ENCODE results near the gene OPCML. TPM values are rescaled to one million over a fixed set of nuclear protein-coding genes. Genes with fewer than 3 reads are reported as not detected.

OPCML gene
- total RNA-seq, 1 donor from 2014 or later, result not detected

GRCh38 chr11:133173810-133174412 is 358.4 kb downstream of the OPCML start:
- no peaks in the 10 kb centered on the region for H3K4me1 ChIP-seq
- DNase-seq (ENCODE audit: low spot score in 2 of 2), result no peak
- no peaks in the 10 kb centered on the region for H3K36me3 ChIP-seq
- H3K9me3 ChIP-seq, result no peaks in the 10 kb centered on the region
- H3K27me3 ChIP-seq, result no peaks in the 10 kb centered on the region
- no peak overlapping the region for H3K27ac ChIP-seq
- H3K4me3 ChIP-seq, result no peak overlapping the region
- intact Hi-C loops (cut with DNase I), result no loop called here
- TF ChIP-seq CTCF (IDR thresholded peaks at IDR 0.05), result no peak

GRCh38 chr11:133172349-133172748 is 360.0 kb downstream of the OPCML start:
- no peak for TF ChIP-seq CTCF (IDR thresholded peaks at IDR 0.05)
- Histone ChIP-seq H3K4me3 (no peak overlapping the region), H3K9me3 (no peaks in the 10 kb centered on the region), H3K27me3 (no peaks in the 10 kb centered on the region), H3K4me1 (no peaks in the 10 kb centered on the region), H3K27ac (no peak overlapping the region), H3K36me3 (no peaks in the 10 kb centered on the region)
- DNase-seq (ENCODE audit: low spot score in 2 of 2), result no peak
- intact Hi-C loops (cut with DNase I), result no loop called here

- Histone ChIP-seq H3K4me3 (no peak overlapping the region), H3K4me1 (no peaks in the 10 kb centered on the region), H3K27me3 (no peaks in the 10 kb centered on the region), H3K9me3 (no peaks in the 10 kb centered on the region), H3K27ac (no peak overlapping the region), H3K36me3 (no peaks in the 10 kb centered on the region)
- DNase-seq (ENCODE audit: low spot score in 2 of 2), result no peak
- intact Hi-C loops (cut with DNase I), result no loop called here
- no peak for TF ChIP-seq CTCF (IDR thresholded peaks at IDR 0.05)
These were observed 360.9 kb downstream of the OPCML start for GRCh38 chr11:133171374-133171773.

GRCh38 chr11:133168016-133168415 is 364.3 kb downstream of the OPCML start:
- intact Hi-C loops (cut with DNase I), result no loop called here
- H3K27me3 ChIP-seq, result no peaks in the 10 kb centered on the region
- no peak for TF ChIP-seq CTCF (IDR thresholded peaks at IDR 0.05)
- no peaks in the 10 kb centered on the region for H3K36me3 ChIP-seq
- no peak for DNase-seq (ENCODE audit: low spot score in 2 of 2)
- H3K27ac ChIP-seq, result no peak overlapping the region
- H3K9me3 ChIP-seq, result no peaks in the 10 kb centered on the region
- H3K4me1 ChIP-seq, result no peaks in the 10 kb centered on the region
- H3K4me3 ChIP-seq, result no peak overlapping the region

GRCh38 chr11:133166662-133167061 is 365.6 kb downstream of the OPCML start:
- intact Hi-C loops (cut with DNase I), result no loop called here
- H3K27me3 ChIP-seq, result no peaks in the 10 kb centered on the region
- no peak overlapping the region for H3K4me3 ChIP-seq
- no peak overlapping the region for H3K27ac ChIP-seq
- no peak for TF ChIP-seq CTCF (IDR thresholded peaks at IDR 0.05)
- H3K36me3 ChIP-seq, result no peaks in the 10 kb centered on the region
- no peaks in the 10 kb centered on the region for H3K9me3 ChIP-seq
- no peaks in the 10 kb centered on the region for H3K4me1 ChIP-seq
- no peak for DNase-seq (ENCODE audit: low spot score in 2 of 2)

- Histone ChIP-seq H3K36me3 (no peaks in the 10 kb centered on the region), H3K27ac (no peak overlapping the region), H3K4me1 (no peaks in the 10 kb centered on the region), H3K27me3 (no peaks in the 10 kb centered on the region), H3K9me3 (no peaks in the 10 kb centered on the region), H3K4me3 (no peak overlapping the region)
- intact Hi-C loops (cut with DNase I), result no loop called here
- DNase-seq (ENCODE audit: low spot score in 2 of 2), result no peak
- no peak for TF ChIP-seq CTCF (IDR thresholded peaks at IDR 0.05)
These were observed 367.3 kb downstream of the OPCML start for GRCh38 chr11:133164986-133165385.
